ENCODE measurements around the gene HOXC11. TPM values are rescaled to one million over a fixed set of nuclear protein-coding genes. Genes with fewer than 3 reads are reported as not detected.

Gene HOXC11
- total RNA-seq, 1 donor from 2014 or later: not detected

DNA sequence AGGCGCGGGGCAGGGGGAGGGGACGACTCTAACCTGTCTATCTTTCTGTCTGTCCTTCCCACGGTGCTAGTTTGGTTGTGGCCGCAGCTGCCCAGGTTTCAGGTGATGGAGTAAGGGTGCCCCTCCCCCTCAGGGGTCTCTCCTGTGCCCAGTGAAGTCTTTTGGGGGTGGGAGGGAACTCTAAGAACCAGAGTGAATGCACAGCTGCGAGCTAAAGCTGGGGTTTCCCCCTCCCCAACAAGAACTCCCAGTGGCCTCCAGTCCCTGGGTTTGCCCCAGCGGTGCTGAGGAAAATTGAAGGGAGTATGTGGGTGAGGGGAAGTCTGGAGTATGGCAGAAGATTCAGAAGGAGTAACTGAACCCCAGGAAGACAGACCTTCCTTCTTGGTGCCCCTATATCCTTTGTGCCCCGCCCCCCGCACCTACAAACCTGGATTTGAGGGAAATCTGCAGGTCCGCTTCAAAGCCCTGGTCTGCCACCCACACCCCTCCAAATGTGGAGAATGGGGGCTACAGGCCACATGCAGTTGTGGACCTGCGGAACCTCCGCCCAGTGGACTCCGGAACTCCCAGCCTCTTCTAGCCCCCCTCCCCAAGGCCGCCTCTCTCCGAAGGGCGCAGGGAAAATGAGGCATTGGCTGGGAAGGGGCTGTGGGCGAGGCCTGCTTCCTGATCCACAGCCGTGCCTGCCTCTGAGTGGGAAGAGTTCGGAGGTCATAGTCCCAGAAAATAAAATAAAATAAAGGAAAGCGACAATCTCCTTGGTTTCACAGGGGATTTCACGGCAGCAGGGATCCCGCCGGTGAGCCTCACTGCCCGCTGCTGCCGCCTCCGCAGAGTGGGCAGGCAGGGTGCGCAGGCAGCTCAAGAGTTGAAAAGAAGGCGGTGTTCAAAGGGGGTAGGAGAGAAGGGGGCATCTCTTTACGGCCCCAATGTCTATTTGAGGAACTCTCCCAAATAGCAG is 23.6 kb downstream of the HOXC11 start:
- H3K36me3 Mint-ChIP-seq: no peaks in the 10 kb centered on the region
- Histone ChIP-seq H4K20me1 (ENCODE audit: low read depth) (peaks cover 92% of the 10 kb centered on the region), H3K9ac (no peak overlapping the region)

DNA sequence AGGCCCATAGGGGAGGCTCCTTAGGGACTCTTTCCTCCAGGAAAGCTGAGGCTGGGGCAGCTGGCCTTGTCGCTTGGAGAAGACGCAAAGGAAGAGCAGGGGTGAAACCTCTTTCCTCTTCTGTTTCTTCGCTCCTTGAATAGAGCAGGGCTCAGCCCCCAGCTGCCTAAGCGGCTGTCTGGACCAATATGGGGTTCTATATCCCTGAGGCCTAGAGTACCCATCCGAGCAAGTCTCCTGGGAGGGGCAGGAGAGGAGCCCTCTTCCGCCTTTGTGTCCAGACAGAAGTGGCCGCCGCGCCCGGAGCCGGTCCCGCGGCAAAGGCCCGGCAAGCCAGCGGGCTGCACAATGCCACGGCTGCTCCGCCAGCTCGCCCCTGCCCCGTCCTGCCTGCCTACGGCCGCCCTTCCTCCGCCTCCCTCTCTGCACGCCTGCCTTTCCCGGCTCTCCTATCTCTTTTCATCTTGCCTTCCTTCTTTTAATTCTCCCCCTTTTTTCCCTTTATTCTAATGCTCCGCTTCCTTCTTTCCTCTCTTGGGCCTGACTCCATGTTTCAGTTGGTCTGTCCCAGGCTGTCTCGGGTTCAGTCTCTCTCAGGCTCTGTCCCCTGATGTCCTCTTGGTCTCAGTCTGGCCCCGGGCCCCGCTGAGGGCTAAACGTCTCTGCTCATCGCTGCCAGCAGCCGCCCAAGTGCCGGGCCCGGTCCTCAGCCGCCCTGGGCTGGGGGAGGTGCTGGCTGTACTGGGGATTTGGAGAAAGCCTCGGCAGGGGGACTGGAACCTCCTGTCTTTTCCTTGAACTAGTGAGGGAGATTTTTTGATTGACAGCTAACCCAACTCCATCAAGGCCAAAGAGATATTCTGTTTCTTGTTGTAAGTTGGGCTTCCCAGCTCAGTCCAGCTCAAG is 24.5 kb downstream of the HOXC11 start:
- Histone ChIP-seq H3K9ac (no peak overlapping the region), H3K27ac (no peak overlapping the region), H3K27me3 (peaks cover 100% of the 10 kb centered on the region), H3K4me3 (no peak overlapping the region), H4K20me1 (ENCODE audit: low read depth) (peaks cover 95% of the 10 kb centered on the region), H3K4me1 (no peaks in the 10 kb centered on the region), H3K79me2 (ENCODE audit: low read depth) (no peaks in the 10 kb centered on the region), H3F3A (ENCODE audit: low read depth) (no peaks in the 10 kb centered on the region), H3K36me3 (no peaks in the 10 kb centered on the region), H3K9me3 (ENCODE audit: low read depth) (no peaks in the 10 kb centered on the region), H3K4me2 (no peak overlapping the region), H2AFZ (replicated peaks) (no peak overlapping the region)
- peaks cover 98% of the 10 kb centered on the region for H3K27me3 Mint-ChIP-seq (ENCODE audit: insufficient read depth, low read depth)
- H3K9me3 Mint-ChIP-seq: peaks cover 5% of the 10 kb centered on the region
- TF ChIP-seq EZH2 (IDR thresholded peaks at IDR 0.05): peak; percentile 90
- peak; percentile 95 for TF ChIP-seq EZH2phosphoT487 (IDR thresholded peaks at IDR 0.05)
- TF ChIP-seq, protein P1, sequence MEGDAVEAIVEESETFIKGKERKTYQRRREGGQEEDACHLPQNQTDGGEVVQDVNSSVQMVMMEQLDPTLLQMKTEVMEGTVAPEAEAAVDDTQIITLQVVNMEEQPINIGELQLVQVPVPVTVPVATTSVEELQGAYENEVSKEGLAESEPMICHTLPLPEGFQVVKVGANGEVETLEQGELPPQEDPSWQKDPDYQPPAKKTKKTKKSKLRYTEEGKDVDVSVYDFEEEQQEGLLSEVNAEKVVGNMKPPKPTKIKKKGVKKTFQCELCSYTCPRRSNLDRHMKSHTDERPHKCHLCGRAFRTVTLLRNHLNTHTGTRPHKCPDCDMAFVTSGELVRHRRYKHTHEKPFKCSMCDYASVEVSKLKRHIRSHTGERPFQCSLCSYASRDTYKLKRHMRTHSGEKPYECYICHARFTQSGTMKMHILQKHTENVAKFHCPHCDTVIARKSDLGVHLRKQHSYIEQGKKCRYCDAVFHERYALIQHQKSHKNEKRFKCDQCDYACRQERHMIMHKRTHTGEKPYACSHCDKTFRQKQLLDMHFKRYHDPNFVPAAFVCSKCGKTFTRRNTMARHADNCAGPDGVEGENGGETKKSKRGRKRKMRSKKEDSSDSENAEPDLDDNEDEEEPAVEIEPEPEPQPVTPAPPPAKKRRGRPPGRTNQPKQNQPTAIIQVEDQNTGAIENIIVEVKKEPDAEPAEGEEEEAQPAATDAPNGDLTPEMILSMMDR (IDR thresholded peaks at IDR 0.05): no peak
- no peak overlapping the region for H3K4me3 Mint-ChIP-seq
- peaks cover 2% of the 10 kb centered on the region for H3K4me1 Mint-ChIP-seq
- H3K36me3 Mint-ChIP-seq: no peaks in the 10 kb centered on the region
- DNase-seq (ENCODE audit: low spot score): no peak
- no peak overlapping the region for H3K27ac Mint-ChIP-seq

More for the DNA sequence above, 23.6 kb downstream of the HOXC11 start:
- Histone ChIP-seq H2AFZ (replicated peaks) (no peak overlapping the region), H3K79me2 (ENCODE audit: low read depth) (no peaks in the 10 kb centered on the region), H3K27ac (no peak overlapping the region), H3K4me3 (no peak overlapping the region), H3K4me2 (no peak overlapping the region), H3K9me3 (ENCODE audit: low read depth) (no peaks in the 10 kb centered on the region), H3F3A (ENCODE audit: low read depth) (no peaks in the 10 kb centered on the region), H3K27me3 (peaks cover 100% of the 10 kb centered on the region), H3K4me1 (no peaks in the 10 kb centered on the region), H3K36me3 (no peaks in the 10 kb centered on the region)
- TF ChIP-seq EZH2phosphoT487 (IDR thresholded peaks at IDR 0.05): no peak
- TF ChIP-seq EZH2 (IDR thresholded peaks at IDR 0.05): no peak
- TF ChIP-seq, protein P1 (IDR thresholded peaks at IDR 0.05): no peak
- no peak for DNase-seq (ENCODE audit: low spot score)
- H3K27me3 Mint-ChIP-seq (ENCODE audit: insufficient read depth, low read depth): peaks cover 98% of the 10 kb centered on the region
- peaks cover 2% of the 10 kb centered on the region for H3K4me1 Mint-ChIP-seq
- H3K4me3 Mint-ChIP-seq: no peak overlapping the region
- H3K27ac Mint-ChIP-seq: no peak overlapping the region
- peaks cover 5% of the 10 kb centered on the region for H3K9me3 Mint-ChIP-seq

DNA sequence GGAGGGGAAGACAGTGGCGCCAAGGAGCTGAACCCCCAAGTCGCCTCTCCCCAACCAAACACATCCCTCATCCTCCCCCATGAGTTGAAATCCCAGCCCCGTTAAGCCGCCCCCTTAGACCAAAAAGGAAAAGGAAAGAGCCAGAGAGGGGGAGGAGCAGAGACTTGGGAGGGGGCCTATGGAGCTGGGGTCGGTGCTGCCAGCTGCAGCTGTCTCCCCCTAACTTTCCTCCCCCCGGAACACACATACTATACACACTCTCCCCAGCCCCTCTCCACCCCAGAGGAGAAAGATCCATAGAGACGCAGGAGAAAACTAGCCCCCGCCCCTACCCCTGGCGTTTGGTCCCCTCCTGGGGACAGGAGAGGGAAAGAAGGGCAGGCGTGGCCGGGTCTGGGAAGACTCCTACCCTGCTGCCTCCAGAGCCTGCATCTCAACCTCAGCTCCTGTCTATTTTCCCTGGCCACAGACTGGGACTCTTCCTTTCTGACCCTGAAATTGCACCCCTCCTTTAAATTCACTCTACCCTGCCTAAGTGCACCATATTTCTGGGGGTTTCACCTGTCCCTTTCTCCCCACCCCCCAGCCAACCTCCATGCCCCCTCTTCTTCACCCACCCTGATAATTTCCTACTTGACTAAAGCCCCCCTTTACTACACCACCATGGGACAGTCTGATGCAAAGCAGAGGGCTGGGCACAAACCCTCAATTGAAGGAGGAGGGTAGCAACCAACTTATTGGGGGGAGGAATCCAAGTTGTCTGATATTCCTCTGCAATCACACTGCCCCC is 25.4 kb downstream of the HOXC11 start:
- no peaks in the 10 kb centered on the region for H3F3A ChIP-seq (ENCODE audit: low read depth)
- H3K36me3 ChIP-seq: no peaks in the 10 kb centered on the region
- Mint-ChIP-seq H3K27ac (no peak overlapping the region), H3K9me3 (peaks cover 5% of the 10 kb centered on the region), H3K36me3 (no peaks in the 10 kb centered on the region), H3K4me3 (no peak overlapping the region), H3K27me3 (ENCODE audit: insufficient read depth, low read depth) (peaks cover 98% of the 10 kb centered on the region), H3K4me1 (peaks cover 2% of the 10 kb centered on the region)
- H3K79me2 ChIP-seq (ENCODE audit: low read depth): no peaks in the 10 kb centered on the region
- no peak for DNase-seq (ENCODE audit: low spot score)
- H3K4me2 ChIP-seq: no peak overlapping the region
- H3K9me3 ChIP-seq (ENCODE audit: low read depth): no peaks in the 10 kb centered on the region
- peaks cover 95% of the 10 kb centered on the region for H4K20me1 ChIP-seq (ENCODE audit: low read depth)
- H3K9ac ChIP-seq: no peak overlapping the region
- H3K27me3 ChIP-seq: peaks cover 100% of the 10 kb centered on the region
- H3K4me3 ChIP-seq: no peak overlapping the region
- H3K4me1 ChIP-seq: no peaks in the 10 kb centered on the region
- TF ChIP-seq, protein P1 (IDR thresholded peaks at IDR 0.05): no peak
- no peak for TF ChIP-seq EZH2 (IDR thresholded peaks at IDR 0.05)
- TF ChIP-seq EZH2phosphoT487 (IDR thresholded peaks at IDR 0.05): no peak
- H3K27ac ChIP-seq: no peak overlapping the region
- no peak overlapping the region for H2AFZ ChIP-seq (replicated peaks)

Data from neural progenitor cell (in vitro differentiated cells).